Measurements from ENCODE around the gene TMCO4.

Gene TMCO4

GRCh38 chr1:19679691-19680090 is 120.0 kb downstream of the TMCO4 start:
- H3K4me1 Mint-ChIP-seq (ENCODE audit: low read depth), result no peaks in the 10 kb centered on the region
- H3K36me3 Mint-ChIP-seq (ENCODE audit: low read depth), result no peaks in the 10 kb centered on the region
- H3K27ac Mint-ChIP-seq, result no peak overlapping the region
- H3K27me3 Mint-ChIP-seq (ENCODE audit: low read depth), result no peaks in the 10 kb centered on the region
- no peak for DNase-seq (ENCODE audit: low spot score)
- H3K4me3 Mint-ChIP-seq, result no peak overlapping the region
- H3K9me3 Mint-ChIP-seq, result no peaks in the 10 kb centered on the region

- no peak overlapping the region for H3K4me3 Mint-ChIP-seq
- H3K36me3 Mint-ChIP-seq (ENCODE audit: low read depth), result no peaks in the 10 kb centered on the region
- no peaks in the 10 kb centered on the region for H3K9me3 Mint-ChIP-seq
- no peak overlapping the region for H3K27ac Mint-ChIP-seq
- H3K27me3 Mint-ChIP-seq (ENCODE audit: low read depth), result no peaks in the 10 kb centered on the region
- H3K4me1 Mint-ChIP-seq (ENCODE audit: low read depth), result no peaks in the 10 kb centered on the region
- DNase-seq (ENCODE audit: low spot score), result no peak
Observed at GRCh38 chr1:19678931-19679453, 120.7 kb downstream of the TMCO4 start.

GRCh38 chr1:19678493-19678892 is 121.2 kb downstream of the TMCO4 start:
- H3K4me1 Mint-ChIP-seq (ENCODE audit: low read depth), result no peaks in the 10 kb centered on the region
- no peaks in the 10 kb centered on the region for H3K36me3 Mint-ChIP-seq (ENCODE audit: low read depth)
- no peak overlapping the region for H3K4me3 Mint-ChIP-seq
- no peaks in the 10 kb centered on the region for H3K27me3 Mint-ChIP-seq (ENCODE audit: low read depth)
- H3K27ac Mint-ChIP-seq, result no peak overlapping the region
- no peak for DNase-seq (ENCODE audit: low spot score)
- H3K9me3 Mint-ChIP-seq, result no peaks in the 10 kb centered on the region

GRCh38 chr1:19676438-19676922 is 123.2 kb downstream of the TMCO4 start:
- Mint-ChIP-seq H3K27ac (no peak overlapping the region), H3K27me3 (ENCODE audit: low read depth) (no peaks in the 10 kb centered on the region)
- DNase-seq (ENCODE audit: low spot score), result no peak

GRCh38 chr1:19675797-19676196 is 123.9 kb downstream of the TMCO4 start:
- DNase-seq (ENCODE audit: low spot score), result no peak
- H3K4me3 Mint-ChIP-seq, result no peak overlapping the region
- H3K36me3 Mint-ChIP-seq (ENCODE audit: low read depth), result no peaks in the 10 kb centered on the region
- H3K27ac Mint-ChIP-seq, result no peak overlapping the region
- no peaks in the 10 kb centered on the region for H3K9me3 Mint-ChIP-seq
- H3K4me1 Mint-ChIP-seq (ENCODE audit: low read depth), result no peaks in the 10 kb centered on the region
- H3K27me3 Mint-ChIP-seq (ENCODE audit: low read depth), result no peaks in the 10 kb centered on the region

More at GRCh38 chr1:19676438-19676922, 123.2 kb downstream of the TMCO4 start:
- no peaks in the 10 kb centered on the region for H3K36me3 Mint-ChIP-seq (ENCODE audit: low read depth)
- H3K9me3 Mint-ChIP-seq, result no peaks in the 10 kb centered on the region
- no peaks in the 10 kb centered on the region for H3K4me1 Mint-ChIP-seq (ENCODE audit: low read depth)
- no peak overlapping the region for H3K4me3 Mint-ChIP-seq

- Mint-ChIP-seq H3K4me1 (ENCODE audit: low read depth) (no peaks in the 10 kb centered on the region), H3K27me3 (ENCODE audit: low read depth) (peaks cover 15% of the 10 kb centered on the region), H3K27ac (no peak overlapping the region), H3K9me3 (no peaks in the 10 kb centered on the region), H3K36me3 (ENCODE audit: low read depth) (no peaks in the 10 kb centered on the region), H3K4me3 (no peak overlapping the region)
- DNase-seq (ENCODE audit: low spot score), result no peak
Observed at GRCh38 chr1:19672237-19672636, 127.5 kb downstream of the TMCO4 start.

- peaks cover 2% of the 10 kb centered on the region for H3K4me1 Mint-ChIP-seq (ENCODE audit: low read depth)
Observed at GRCh38 chr1:19670787-19671186, 128.9 kb downstream of the TMCO4 start.

GRCh38 chr1:19668888-19669287 is 130.8 kb downstream of the TMCO4 start:
- Mint-ChIP-seq H3K27me3 (ENCODE audit: low read depth) (peaks cover 37% of the 10 kb centered on the region), H3K27ac (no peak overlapping the region), H3K4me1 (ENCODE audit: low read depth) (peaks cover 4% of the 10 kb centered on the region), H3K4me3 (no peak overlapping the region), H3K9me3 (no peaks in the 10 kb centered on the region), H3K36me3 (ENCODE audit: low read depth) (no peaks in the 10 kb centered on the region)
- DNase-seq (ENCODE audit: low spot score), result no peak

More at GRCh38 chr1:19670787-19671186, 128.9 kb downstream of the TMCO4 start:
- Mint-ChIP-seq H3K36me3 (ENCODE audit: low read depth) (no peaks in the 10 kb centered on the region), H3K27ac (no peak overlapping the region), H3K27me3 (ENCODE audit: low read depth) (peaks cover 29% of the 10 kb centered on the region), H3K9me3 (no peaks in the 10 kb centered on the region), H3K4me3 (no peak overlapping the region)
- DNase-seq (ENCODE audit: low spot score), result no peak

- H3K36me3 Mint-ChIP-seq (ENCODE audit: low read depth), result no peaks in the 10 kb centered on the region
Observed at GRCh38 chr1:19665496-19666465, 133.9 kb downstream of the TMCO4 start.

GRCh38 chr1:19665186-19665495 is 134.6 kb downstream of the TMCO4 start:
- peaks cover 8% of the 10 kb centered on the region for H3K4me1 Mint-ChIP-seq (ENCODE audit: low read depth)
- no peak for DNase-seq (ENCODE audit: low spot score)
- H3K9me3 Mint-ChIP-seq, result no peaks in the 10 kb centered on the region
- H3K27me3 Mint-ChIP-seq (ENCODE audit: low read depth), result peaks cover 59% of the 10 kb centered on the region
- no peaks in the 10 kb centered on the region for H3K36me3 Mint-ChIP-seq (ENCODE audit: low read depth)
- H3K27ac Mint-ChIP-seq, result no peak overlapping the region
- H3K4me3 Mint-ChIP-seq, result no peak overlapping the region

More at GRCh38 chr1:19665496-19666465, 133.9 kb downstream of the TMCO4 start:
- no peak for DNase-seq (ENCODE audit: low spot score)
- peaks cover 8% of the 10 kb centered on the region for H3K4me1 Mint-ChIP-seq (ENCODE audit: low read depth)
- peak overlapping the region; percentile 59 for H3K4me3 Mint-ChIP-seq
- no peak overlapping the region for H3K27ac Mint-ChIP-seq
- H3K9me3 Mint-ChIP-seq, result no peaks in the 10 kb centered on the region
- peaks cover 59% of the 10 kb centered on the region for H3K27me3 Mint-ChIP-seq (ENCODE audit: low read depth)

GRCh38 chr1:19664453-19665185 is 135.1 kb downstream of the TMCO4 start, which contains the start of gene HTR6:
TSS of gene HTR6 (plus strand) at chr1:19664875. CDS start at chr1:19665754, 879 bp downstream.
- H3K36me3 Mint-ChIP-seq (ENCODE audit: low read depth), result no peaks in the 10 kb centered on the region
- no peak within 1 kb of the TSS for H3K4me3 Mint-ChIP-seq
- no peak for DNase-seq (ENCODE audit: low spot score)
- H3K27me3 Mint-ChIP-seq (ENCODE audit: low read depth), result peaks cover 55% of the 10 kb centered on the region
- H3K4me1 Mint-ChIP-seq (ENCODE audit: low read depth), result peaks cover 10% of the 10 kb centered on the region
- no peak within 1 kb of the TSS for H3K27ac Mint-ChIP-seq
- no peaks in the 10 kb centered on the region for H3K9me3 Mint-ChIP-seq

GRCh38 chr1:19662313-19662712 is 137.4 kb downstream of the TMCO4 start:
- no peaks in the 10 kb centered on the region for H3K9me3 Mint-ChIP-seq
- H3K4me3 Mint-ChIP-seq, result no peak overlapping the region
- peaks cover 12% of the 10 kb centered on the region for H3K4me1 Mint-ChIP-seq (ENCODE audit: low read depth)
- no peak for DNase-seq (ENCODE audit: low spot score)
- H3K36me3 Mint-ChIP-seq (ENCODE audit: low read depth), result no peaks in the 10 kb centered on the region
- H3K27me3 Mint-ChIP-seq (ENCODE audit: low read depth), result peaks cover 44% of the 10 kb centered on the region
- H3K27ac Mint-ChIP-seq, result no peak overlapping the region

- DNase-seq (ENCODE audit: low spot score), result no peak
- Mint-ChIP-seq H3K4me1 (ENCODE audit: low read depth) (peaks cover 12% of the 10 kb centered on the region), H3K4me3 (no peak overlapping the region), H3K9me3 (no peaks in the 10 kb centered on the region), H3K36me3 (ENCODE audit: low read depth) (no peaks in the 10 kb centered on the region), H3K27ac (no peak overlapping the region), H3K27me3 (ENCODE audit: low read depth) (peaks cover 39% of the 10 kb centered on the region)
Observed at GRCh38 chr1:19661721-19662228, 137.9 kb downstream of the TMCO4 start.

- Mint-ChIP-seq H3K27me3 (ENCODE audit: low read depth) (peaks cover 15% of the 10 kb centered on the region), H3K36me3 (ENCODE audit: low read depth) (no peaks in the 10 kb centered on the region), H3K4me1 (ENCODE audit: low read depth) (peaks cover 13% of the 10 kb centered on the region), H3K4me3 (no peak overlapping the region), H3K27ac (no peak overlapping the region), H3K9me3 (no peaks in the 10 kb centered on the region)
- no peak for DNase-seq (ENCODE audit: low spot score)
Observed at GRCh38 chr1:19658186-19658585, 141.5 kb downstream of the TMCO4 start.

All from T-helper 2 cell treated with Interferon-gamma antibody and Interleukin-4, amounts not matched to agents 5 μg/mL and 100 μg/mL, for 36 hours (primary cell).